GM19463 (cell line): ENCODE measurements around the gene PSMB11.
A peak's percentile ranks its signal among the peaks of the same experiment; 100 is the strongest.
"Not testable (repeated sequence)": the region's sequence is repeated elsewhere in the genome, so short reads cannot be mapped to it uniquely, and the experiment has no call there.

ENCODE experiments used
- ATAC-seq: cut with Tn5 transposase; IDR thresholded peaks from one replicate; pipeline ENCODE4 v1.9.1; 2021; ENCODE audit warnings: mild to moderate bottlenecking, moderate library complexity; ENCODE audit not compliant: unreplicated experiment

PSMB11 gene

GRCh38 chr14:23013749-23014054 lies 28.3 kb upstream of the PSMB11 start:
- not testable (repeated sequence) for ATAC-seq

- no peak for ATAC-seq
Observed at GRCh38 chr14:23015618-23016017, 26.4 kb upstream of the PSMB11 start.

GRCh38 chr14:23017091-23017490 lies 24.9 kb upstream of the PSMB11 start:
- no peak for ATAC-seq

GRCh38 chr14:23018107-23018506 lies 23.9 kb upstream of the PSMB11 start:
- no peak for ATAC-seq

- ATAC-seq = no peak
Observed at GRCh38 chr14:23020143-23021128, 21.6 kb upstream of the PSMB11 start.

GRCh38 chr14:23021434-23021833 lies 20.6 kb upstream of the PSMB11 start:
- ATAC-seq = no peak

GRCh38 chr14:23021889-23022442 lies 20.0 kb upstream of the PSMB11 start:
- ATAC-seq = no peak

GRCh38 chr14:23023022-23023794 lies 18.8 kb upstream of the PSMB11 start:
- no peak for ATAC-seq

GRCh38 chr14:23023795-23024152 lies 18.2 kb upstream of the PSMB11 start:
- ATAC-seq = no peak

GRCh38 chr14:23024612-23025075 lies 17.4 kb upstream of the PSMB11 start:
- ATAC-seq = no peak

- no peak for ATAC-seq
Observed at GRCh38 chr14:23025151-23025814, 16.7 kb upstream of the PSMB11 start.

GRCh38 chr14:23028799-23029198 lies 13.2 kb upstream of the PSMB11 start:
- no peak for ATAC-seq

GRCh38 chr14:23030936-23031335 lies 11.1 kb upstream of the PSMB11 start:
- no peak for ATAC-seq

- ATAC-seq = no peak
Observed at GRCh38 chr14:23033251-23033727, 8.7 kb upstream of the PSMB11 start.

- ATAC-seq = no peak
Observed at GRCh38 chr14:23033801-23034497, 8.1 kb upstream of the PSMB11 start.

GRCh38 chr14:23034498-23035302 lies 7.3 kb upstream of the PSMB11 start, which contains the start of gene PSMB5:
Gene PSMB5, minus strand, starts transcription at chr14:23034900. Its CDS starts 19 bp downstream, at chr14:23034881.
- ATAC-seq = peak; percentile 92

GRCh38 chr14:23035303-23036144 lies 6.5 kb upstream of the PSMB11 start:
- ATAC-seq = no peak

GRCh38 chr14:23040100-23040499 lies 1.9 kb upstream of the PSMB11 start:
- ATAC-seq = no peak
